Femur (tissue), 1 donor: ENCODE data around the gene MTUS2.

ENCODE experiments used
- DNase-seq: peaks from one replicate; pipeline ENCODE4 v3.0.0-alpha.2; 2017

MTUS2 gene

DNA sequence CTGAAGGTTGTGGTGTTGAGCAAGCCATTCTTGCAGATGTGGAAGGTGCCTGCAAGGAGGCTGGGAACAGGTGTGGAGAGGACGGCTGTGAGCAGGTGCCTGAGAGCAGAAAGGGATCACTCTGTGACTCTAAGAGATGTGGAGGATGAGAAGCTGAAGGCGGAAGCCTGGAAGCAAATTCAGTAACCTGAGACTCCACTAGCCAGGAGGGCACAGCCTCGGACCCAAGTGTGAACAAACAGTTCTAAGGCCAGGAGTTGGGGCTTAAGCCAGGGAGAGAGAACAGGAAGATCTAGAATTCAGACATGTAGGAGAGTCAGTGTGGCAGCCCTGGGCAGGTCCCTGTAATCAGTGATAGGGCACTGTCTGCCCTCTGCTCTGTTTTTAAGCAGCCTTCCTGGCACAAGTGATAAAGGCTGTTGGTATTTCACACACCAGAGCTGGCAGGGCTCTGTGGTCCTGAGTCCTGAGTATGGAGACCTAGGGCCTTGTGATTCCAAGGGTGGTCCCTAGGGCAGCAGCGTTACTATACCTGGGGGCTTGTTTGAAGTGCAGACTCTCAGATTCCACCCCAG is 644.1 kb downstream of the MTUS2 start:
- no peak for DNase-seq

DNA sequence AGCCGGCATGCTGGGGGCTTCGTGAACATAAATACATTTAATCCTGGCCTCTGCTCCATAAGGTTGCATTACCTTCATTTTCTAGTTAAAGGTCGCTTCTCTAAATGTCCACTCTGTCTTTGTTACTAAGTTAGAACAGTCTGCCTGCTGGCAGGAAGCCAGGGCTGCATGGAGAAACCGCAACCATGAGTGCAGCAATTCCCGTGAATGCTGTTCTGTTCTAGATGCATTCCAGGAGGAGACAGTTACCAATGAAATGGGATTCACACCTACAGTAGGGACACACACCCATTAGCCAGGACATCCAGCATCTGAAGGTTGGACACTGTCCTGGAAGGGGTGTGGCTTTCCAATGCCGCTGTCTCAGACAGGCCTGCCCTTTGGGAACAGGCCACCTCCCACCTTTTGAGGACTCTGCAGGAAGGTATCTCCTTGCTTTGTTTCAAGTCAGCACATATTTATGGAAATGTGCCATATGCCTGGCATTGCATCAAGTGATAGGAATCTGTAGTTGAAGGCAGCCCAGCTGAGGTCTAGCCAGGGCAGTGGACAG is 645.7 kb downstream of the MTUS2 start:
- DNase-seq: peak; percentile 51

DNA sequence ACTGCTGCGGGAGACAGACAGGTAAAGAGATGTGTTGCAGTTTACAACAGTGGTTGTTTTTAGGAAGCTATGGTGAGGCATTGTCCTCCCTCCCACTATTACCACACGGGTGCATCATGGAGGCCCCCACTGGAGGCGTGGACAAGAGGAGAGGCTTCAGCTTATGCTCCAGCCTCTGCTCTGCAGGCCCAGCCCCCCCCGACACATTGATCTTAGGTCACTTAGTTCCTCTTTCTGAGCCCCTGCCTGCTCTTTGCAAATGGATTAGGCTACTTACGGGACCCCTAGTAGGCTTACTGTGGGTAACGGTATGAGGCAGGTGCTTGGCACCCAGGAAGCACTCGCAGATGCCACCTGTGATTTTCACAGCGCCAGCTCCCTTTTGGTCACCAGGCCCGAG is 651.4 kb downstream of the MTUS2 start:
- no peak for DNase-seq

DNA sequence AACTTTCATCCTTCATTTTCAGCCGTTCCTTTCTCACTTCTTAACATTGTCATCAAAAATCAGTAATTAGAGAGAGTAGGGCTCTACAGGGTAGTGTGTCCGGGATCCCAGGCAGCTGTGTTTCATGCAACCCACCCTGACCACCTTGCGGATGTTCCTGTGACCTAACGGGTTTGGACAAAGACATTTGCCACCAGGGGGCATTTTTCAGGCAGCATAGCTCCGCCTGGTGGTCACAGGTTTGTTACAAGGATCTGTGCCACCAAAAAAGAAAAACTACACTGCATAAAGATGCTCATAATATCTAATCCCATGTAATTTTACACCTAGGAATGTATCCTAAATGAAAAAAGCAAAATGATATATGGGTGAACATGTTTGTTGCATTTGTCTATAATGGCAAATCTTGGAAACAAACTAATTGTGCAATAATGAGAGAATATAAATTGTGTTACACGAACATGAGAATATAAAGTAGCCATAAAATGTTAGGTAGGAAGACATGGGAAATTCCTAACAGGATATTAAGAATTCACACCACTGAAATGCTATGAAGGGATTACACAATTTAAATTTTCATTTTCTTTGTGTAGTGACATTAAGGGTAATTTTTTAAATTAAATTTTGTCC is 652.3 kb downstream of the MTUS2 start:
- no peak for DNase-seq

DNA sequence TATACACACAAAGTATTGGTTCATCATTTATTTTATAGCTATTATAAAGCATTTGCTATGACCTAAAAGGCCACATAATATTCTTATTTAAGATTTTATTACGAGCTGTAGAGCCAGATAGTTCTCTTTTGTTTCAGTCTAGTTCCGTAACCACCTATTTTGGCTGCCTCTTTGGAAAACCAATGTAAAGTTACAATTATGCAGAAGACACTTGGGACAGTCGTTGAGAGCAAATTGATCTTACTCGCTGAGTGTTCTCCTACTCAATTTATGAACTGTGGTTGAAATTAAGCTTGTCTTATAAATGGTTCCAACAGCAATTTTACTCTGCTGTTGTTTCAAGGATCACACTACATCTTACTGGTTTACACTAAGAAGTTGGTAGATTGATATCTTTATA is 653.0 kb downstream of the MTUS2 start:
- DNase-seq: no peak

DNA sequence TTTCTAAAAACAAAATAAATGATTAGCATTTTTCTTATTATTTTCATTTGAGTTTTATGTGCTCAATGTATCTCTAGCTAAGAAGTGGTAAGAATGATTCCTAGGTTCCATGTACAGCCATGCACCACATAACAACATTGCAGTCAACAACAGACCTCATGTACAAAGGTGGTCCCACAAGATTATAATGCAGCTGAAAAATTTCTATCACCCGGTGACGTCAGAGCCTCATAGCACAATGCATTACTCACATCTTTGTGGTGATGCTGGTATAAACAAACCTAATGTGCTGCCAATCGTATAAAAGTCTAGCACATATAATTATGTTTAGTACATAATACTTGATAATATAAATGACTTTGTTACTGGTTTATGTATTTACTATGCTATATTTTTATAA is 654.9 kb downstream of the MTUS2 start:
- DNase-seq: no peak

DNA sequence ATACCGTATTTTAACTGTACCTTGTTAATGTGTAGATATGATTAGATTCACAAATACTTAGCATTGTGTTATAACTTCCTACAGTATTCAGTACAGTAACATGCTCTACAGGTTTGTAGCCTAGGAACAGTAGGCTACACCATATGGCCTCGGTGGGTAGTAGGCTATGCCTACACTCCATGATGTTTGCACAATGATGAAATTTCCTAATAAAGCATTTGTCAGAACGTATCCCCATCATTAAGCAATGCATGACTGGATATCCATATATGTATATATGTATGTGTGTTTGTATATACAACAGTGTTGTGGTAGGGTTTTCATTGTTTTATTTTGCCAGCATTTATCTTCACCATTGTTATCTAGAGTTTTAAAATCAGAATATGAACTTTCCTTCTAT is 655.9 kb downstream of the MTUS2 start:
- DNase-seq: no peak

DNA sequence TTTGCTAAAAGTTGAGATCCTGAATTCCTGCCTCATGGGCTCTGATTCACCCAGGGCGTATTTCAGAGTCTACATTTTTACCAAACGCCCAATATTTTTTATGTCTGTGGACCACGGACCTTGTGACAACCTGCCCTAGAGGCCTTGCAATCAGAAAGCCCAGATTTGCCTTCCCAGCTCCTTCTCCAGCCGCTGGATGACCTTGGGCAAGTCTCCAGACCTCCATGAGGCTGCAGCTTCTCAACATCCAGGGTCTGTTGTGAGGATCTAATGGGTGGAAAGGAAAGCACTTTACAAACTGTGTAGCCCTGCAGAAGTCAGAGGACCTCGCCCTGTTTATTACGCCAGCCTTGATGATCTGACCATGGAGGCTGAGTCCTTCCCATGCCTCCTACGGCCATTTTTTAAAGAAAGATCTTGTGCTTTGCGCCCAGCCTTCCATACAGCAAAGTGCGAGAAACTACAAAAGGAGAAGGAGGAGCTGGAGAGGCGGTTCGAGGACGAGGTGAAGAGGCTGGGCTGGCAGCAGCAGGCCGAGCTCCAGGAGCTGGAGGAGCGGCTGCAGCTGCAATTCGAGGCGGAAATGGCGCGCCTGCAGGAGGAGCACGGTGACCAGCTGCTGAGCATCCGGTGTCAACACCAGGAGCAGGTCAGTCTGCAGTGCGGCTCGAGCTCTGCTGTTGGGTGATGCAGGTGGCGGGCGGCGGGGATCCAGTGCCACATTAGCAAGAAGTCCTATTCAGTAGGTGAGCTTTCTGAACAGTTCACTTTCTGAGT is 659.8 kb downstream of the MTUS2 start:
- no peak for DNase-seq

DNA sequence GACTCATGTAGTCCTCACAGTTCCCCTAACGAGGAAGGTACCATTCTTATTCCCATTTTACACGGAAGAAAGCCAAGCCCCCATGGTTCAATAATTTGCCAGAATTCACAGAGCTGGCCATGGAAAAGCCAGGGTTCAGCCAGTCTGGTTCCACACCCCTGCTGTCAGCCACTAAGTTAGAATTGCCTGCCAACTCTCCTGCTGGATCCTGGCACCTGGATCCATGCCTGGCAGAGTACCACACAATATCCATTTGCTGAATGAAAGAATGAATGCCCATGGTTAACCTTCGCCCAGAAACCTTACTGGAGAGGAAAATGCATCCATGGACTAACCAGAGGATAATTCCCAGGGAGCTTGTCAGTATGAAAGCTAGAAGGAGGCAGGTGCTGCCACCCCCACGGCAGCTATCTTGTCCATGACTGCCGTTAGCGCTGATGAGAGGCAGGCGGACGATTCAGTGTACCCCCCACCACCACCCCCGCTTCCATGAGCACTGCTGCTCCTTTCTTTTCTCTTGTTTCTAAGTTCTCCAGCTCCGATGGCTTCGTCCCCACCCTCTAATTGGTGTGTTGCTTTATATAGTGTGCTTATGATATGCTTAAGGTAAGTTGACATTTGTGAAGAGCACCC is 660.9 kb downstream of the MTUS2 start:
- DNase-seq: no peak

DNA sequence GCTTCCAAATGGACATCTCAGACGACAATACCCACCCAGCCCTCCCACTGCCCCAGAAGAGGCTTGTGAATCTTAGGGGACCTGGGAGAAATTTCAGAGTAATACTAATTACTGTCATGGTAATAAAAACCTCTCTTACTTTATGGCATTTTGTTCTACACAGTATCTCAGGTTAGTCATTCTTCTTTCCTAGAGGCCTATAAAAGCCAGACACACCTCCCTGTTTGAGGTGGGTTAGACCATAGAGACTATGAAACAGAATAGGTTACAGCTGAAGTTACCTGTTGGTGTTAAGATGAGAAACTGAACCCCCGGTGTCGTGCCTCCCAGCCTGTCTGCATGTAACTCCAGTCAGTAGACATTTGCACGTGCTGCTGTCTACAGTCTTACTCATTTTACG is 661.5 kb downstream of the MTUS2 start:
- no peak for DNase-seq

DNA sequence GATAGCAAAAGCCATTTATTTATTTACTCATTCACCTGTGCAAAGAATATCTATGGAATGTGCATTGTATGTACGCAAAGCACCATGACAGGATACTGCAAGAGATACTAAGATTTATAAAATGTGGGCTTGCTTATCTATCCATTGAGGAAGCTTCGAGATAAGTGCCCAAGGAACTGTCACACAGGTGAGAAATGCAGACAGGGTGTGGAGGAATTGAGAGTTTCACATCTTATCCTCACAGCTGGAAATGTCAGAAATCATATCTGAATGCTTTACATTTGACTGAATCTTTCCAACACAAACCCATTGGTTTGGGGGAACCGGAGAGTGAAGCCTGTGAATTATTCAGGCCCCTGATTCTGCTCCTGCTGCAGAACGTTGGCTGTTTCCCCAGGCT is 662.4 kb downstream of the MTUS2 start:
- no peak for DNase-seq

DNA sequence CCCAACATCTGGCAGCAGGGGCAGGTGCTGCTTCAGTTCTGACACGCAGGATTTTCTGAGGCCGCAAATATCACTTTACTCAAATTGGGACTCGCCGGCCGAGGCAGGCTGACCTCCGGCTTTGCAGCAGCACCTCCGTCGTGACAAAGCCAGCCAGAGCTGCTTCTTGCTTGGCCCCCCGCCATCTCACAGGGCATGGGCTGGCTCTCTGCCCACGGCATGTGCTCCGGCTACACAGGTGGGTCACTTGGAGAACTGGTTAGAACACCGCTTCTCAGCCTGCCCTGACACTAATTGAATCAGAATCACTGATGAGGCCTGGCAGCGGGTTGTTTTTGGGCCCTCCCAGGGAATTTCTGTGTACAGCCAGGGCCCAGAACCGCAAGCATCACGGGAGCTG is 663.1 kb downstream of the MTUS2 start:
- DNase-seq: no peak

DNA sequence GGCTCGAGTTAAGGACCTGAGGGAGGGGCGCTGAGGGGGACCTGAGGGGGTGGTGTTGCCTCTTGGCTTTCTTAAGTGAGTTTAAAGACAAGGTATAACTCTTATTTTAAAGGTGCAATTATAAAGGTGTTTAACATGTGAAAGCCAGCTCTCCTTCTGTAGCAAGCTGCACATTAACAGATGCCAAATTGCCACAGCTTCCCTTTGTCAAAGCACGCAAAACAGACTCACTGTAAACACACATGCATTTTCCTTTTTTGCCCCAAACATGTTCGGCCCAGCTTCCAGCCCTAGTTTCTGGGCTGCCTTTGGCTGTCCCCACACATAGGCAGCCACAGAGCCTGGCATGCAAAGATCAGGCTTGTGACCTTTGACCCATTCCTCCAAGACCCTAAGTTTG is 663.5 kb downstream of the MTUS2 start:
- DNase-seq: no peak

DNA sequence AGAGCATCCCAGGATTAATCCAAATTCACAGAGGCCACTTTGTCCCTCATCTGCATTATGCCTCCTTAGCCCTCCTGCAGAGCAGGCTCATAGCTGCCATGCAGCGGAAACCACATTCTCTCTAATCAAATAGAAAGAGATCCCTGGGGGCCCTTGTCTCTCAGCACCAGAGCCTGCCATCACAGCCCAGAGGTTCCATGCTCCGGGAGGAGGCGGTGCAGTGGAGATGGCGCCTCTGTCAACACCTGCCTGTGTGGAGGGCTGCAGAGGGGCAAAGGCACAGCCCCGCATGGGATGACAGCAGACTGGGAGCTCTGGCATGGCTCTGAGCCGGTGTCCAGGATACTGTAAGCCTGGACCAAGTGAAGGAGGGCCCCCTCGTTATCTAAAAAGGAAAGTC is 664.1 kb downstream of the MTUS2 start:
- DNase-seq: no peak

DNA sequence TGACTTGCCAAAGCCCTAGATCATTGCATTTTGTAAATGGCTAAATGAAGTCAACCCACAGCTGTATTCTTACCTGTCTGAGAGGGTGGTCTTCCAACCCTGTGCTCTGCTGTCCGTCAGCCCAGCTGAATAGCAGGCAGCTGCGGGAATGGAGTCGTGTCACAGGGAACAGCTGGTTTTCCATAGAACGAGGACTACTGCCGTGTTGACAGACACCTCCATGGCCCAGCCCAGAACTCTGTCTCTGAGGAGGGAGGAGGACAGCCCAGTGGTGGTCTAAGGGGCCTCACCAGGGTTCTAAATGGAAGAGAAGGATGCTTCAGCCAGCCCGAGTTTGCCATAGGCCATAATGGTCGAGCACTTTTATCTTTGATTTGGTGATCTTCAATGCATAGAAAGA is 664.7 kb downstream of the MTUS2 start:
- DNase-seq: no peak

DNA sequence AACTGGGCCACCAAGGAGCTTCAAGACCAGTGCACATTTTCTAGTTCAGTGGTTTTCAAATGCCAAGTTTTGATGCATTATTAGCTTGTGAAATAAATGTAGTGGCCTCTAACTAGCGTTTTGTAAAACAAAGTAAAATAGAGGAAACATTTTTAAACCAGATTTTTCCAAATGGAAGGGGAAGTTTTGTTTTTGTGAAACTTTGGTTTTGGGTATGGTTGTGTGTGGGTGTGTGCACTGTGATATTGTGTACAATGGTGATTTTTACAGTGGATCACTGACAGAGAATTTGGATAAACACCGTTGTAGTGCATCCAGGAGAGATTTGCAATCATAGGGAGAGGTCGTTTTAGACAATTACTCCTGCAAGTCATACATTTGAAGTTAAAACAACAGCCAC is 666.4 kb downstream of the MTUS2 start:
- DNase-seq: no peak

DNA sequence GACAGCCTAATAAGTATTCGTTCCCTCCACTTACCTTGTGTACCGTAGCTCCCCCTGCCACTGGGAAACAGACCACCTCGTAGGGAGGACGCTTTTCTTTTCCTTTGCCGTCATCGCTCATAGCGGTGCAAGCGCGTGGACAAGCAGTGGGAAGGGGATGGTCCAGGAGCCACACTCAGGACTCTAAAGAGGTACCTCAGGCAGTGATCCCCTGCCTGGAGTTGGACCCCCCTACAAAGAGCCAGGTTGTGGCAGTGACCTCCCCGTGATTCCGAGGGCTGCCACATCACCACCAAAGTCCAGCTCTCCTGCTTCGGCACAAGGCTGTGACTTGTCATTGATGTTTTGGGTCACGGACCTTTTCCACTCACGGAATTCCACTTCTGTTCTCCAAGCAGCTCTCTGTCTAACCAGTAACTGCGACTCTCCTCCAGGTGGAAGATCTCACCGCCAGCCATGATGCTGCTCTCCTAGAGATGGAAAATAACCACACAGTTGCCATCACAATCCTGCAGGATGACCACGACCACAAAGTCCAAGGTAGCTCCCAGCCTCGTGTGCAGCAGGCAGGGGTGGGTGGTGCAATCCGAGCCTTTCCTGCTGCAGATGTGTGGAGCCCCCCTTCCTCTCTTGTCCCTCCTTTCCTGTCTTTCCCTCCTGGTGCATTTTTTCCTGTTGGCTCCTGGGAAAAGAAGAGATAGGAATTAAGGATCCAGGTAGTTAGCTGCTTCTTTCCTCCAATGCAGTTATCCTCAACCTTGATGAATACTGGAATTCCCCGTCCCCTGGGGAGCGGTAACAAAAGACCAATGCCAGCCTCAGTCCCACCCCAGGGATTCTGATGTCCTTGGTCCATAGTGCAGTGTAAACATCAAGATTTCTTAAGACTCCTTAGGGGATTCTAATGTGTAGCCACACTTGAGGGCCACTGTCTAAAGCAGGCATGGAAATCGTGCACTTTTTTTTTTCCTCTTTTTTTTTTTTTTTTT is 667.6 kb downstream of the MTUS2 start:
- DNase-seq: no peak

DNA sequence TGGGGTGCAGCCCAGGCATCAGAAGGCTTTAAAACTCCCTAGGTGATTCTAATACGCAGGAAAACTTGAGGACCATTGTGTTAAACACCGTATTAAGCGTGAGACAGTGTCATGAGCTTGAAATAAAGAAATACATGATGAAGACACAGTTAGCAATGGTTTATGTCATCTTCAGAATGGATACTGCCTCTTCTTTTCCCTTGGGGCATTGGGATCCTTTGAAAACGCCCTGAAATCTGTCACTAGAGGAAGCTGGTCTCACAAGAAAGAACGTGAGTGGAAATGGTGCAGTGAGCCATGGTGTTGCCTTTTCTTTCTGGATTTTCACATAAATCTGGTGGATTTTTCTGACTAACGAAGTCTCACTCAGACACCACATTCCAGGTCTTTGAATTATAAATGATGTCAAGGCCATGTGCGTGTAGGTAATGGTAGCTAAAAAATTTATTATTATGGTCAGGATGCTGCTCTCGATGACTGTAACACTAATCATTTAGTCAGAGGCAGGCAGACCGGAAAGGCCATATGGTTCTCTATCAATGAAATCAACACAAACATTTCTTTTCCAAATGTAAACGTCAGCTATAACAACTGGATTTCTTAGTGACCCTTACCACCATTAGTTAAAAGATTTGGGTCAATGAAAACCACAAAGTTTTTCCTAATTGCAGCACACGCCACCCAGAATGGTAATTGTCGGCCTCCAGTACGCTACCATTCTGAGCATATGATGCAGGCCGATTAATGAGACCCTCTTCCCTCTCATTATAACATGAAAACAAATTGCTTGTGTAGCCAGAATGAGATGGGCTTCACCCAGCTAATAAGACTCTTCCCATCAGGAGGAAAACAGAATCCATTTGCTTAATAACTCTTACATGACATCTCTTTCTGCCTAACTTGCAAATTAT is 669.8 kb downstream of the MTUS2 start:
- DNase-seq: no peak

DNA sequence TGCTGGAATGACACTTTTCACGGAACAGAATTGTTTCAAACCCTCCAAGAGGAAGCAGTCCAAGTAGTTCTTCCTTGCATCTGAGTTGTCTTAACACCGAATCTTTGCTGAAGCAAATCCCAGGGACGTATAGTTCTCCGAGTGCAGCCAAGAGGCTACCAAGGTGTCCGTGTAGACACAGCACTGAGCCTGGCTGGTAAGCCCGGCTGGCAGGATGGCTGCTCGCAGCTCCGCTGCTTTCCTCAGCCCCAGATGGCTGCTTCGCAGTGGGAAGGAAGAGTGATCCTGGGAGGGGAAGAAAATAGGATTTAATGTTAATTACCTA is 670.4 kb downstream of the MTUS2 start:
- DNase-seq: no peak

DNA sequence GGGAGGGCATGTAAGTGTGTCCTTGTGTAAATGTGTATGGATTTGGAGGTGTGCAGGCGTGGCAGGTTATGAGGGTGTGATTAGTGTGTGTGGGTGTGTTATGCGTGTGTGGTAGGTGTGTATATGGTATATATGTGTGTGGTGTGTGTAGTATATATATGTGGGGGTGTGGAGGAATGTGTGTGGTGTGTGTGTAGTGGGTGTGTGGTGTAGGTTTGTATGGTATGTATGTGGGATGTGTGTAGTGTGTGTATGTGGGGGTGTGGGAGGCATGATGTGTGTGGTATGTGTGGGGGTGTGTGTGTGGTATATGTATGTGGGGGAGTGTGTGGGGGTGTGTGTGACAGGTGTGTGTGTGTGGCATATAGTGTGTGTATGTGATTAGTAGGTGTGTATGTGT is 671.1 kb downstream of the MTUS2 start:
- no peak for DNase-seq

DNA sequence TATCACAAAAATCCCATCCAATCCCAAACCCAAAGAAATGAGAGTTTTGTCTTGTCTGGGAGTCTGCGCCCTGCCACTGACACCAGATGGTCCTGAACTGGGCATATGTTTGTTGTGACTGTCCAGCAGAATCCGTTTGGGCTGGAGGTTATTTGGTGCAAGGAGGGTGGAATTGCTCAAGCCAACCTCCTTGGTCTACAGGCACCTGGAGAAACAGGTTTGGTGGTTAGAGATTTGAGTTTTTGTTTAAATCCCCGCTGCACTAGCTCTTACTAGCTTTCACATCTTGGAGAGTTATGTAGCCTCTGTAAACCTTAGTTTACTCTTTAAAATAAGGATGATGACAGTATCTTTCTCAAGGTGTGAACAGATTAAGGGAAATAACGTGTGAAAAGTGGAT is 673.7 kb downstream of the MTUS2 start:
- no peak for DNase-seq

DNA sequence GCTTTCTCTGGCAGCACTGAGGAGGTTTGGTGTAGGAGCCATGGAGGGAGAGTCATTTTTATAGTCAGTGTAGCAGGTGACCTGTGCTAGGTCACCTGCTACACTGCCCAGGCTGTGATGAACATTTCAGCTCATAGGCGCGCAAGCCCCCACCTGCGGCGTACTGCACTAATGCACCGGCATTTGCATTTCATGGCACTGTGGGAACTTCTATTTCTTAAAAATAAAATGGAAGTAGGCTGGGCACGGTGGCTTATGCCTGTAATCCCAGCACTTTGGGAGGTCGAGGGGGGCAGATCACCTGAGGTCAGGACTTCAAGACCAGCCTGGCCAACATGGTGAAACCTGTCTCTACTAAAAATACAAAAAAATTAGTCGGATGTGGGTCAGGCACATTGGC is 674.4 kb downstream of the MTUS2 start:
- no peak for DNase-seq
